ENCODE results near the gene TBC1D22B. TPM values are rescaled to one million over a fixed set of nuclear protein-coding genes. Genes with fewer than 3 reads are reported as not detected.
A peak's percentile ranks its signal among the peaks of the same experiment; 100 is the strongest.

The TBC1D22B gene
- polyA plus RNA-seq, 1 experiment = 9.8 TPM

- ChIA-PET CTCF (no interaction called here), POLR2A (no interaction called here)
- no peaks in the 10 kb centered on the region for H3K27me3 ChIP-seq (ENCODE audit: control insufficient read depth, insufficient read depth, low read length)
- H3K27ac ChIP-seq (ENCODE audit: low read depth, low read length) = no peak overlapping the region
- DNase-seq (ENCODE audit: low read depth, low spot score) = no peak
- H3K4me3 ChIP-seq (ENCODE audit: low read depth, low read length) = no peak overlapping the region
- H3K9me3 ChIP-seq (ENCODE audit: control insufficient read depth, insufficient read depth, low read length) = no peaks in the 10 kb centered on the region
- TF ChIP-seq, protein P1, sequence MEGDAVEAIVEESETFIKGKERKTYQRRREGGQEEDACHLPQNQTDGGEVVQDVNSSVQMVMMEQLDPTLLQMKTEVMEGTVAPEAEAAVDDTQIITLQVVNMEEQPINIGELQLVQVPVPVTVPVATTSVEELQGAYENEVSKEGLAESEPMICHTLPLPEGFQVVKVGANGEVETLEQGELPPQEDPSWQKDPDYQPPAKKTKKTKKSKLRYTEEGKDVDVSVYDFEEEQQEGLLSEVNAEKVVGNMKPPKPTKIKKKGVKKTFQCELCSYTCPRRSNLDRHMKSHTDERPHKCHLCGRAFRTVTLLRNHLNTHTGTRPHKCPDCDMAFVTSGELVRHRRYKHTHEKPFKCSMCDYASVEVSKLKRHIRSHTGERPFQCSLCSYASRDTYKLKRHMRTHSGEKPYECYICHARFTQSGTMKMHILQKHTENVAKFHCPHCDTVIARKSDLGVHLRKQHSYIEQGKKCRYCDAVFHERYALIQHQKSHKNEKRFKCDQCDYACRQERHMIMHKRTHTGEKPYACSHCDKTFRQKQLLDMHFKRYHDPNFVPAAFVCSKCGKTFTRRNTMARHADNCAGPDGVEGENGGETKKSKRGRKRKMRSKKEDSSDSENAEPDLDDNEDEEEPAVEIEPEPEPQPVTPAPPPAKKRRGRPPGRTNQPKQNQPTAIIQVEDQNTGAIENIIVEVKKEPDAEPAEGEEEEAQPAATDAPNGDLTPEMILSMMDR (IDR thresholded peaks at IDR 0.05; ENCODE audit: low read depth, low read length) = no peak
Observed at GRCh38 chr6:37375376-37375775, 117.8 kb downstream of the TBC1D22B start.

GRCh38 chr6:37376078-37376743 lies 118.6 kb downstream of the TBC1D22B start:
- no peaks in the 10 kb centered on the region for H3K9me3 ChIP-seq (ENCODE audit: control insufficient read depth, insufficient read depth, low read length)
- no peak for DNase-seq (ENCODE audit: low read depth, low spot score)
- ChIA-PET CTCF (interaction anchor here (1.1 kb wide), 1 partner anchor 315 kb away, joined by 3 read pairs; no protein-coding TSS in a partner anchor), POLR2A (no interaction called here)
- TF ChIP-seq, protein P1 (IDR thresholded peaks at IDR 0.05; ENCODE audit: low read depth, low read length) = no peak
- no peak overlapping the region for H3K27ac ChIP-seq (ENCODE audit: low read depth, low read length)
- no peak overlapping the region for H3K4me3 ChIP-seq (ENCODE audit: low read depth, low read length)
- no peaks in the 10 kb centered on the region for H3K27me3 ChIP-seq (ENCODE audit: control insufficient read depth, insufficient read depth, low read length)

GRCh38 chr6:37381579-37381978 lies 124.0 kb downstream of the TBC1D22B start:
- H3K27ac ChIP-seq (ENCODE audit: low read depth, low read length) = no peak overlapping the region
- CTCF ChIA-PET = interaction anchor here (0.6 to 2.8 kb wide), 6 partner anchors 8 to 311 kb away, joined by 3 to 9 read pairs (median 4); no protein-coding TSS in a partner anchor
- TF ChIP-seq, protein P1 (IDR thresholded peaks at IDR 0.05; ENCODE audit: low read depth, low read length) = peak; percentile 60
- POLR2A ChIA-PET = no interaction called here
- H3K9me3 ChIP-seq (ENCODE audit: control insufficient read depth, insufficient read depth, low read length) = no peaks in the 10 kb centered on the region
- DNase-seq (ENCODE audit: low read depth, low spot score) = peak; percentile 21
- no peak overlapping the region for H3K4me3 ChIP-seq (ENCODE audit: low read depth, low read length)
- H3K27me3 ChIP-seq (ENCODE audit: control insufficient read depth, insufficient read depth, low read length) = no peaks in the 10 kb centered on the region

Small RNAs within 50 kb of the gene (small RNA-seq; reads per million reads assigned to genes)
- gene AL096712.1 (ENCODE audit: insufficient read length, low read depth) (not detected), gene RN7SL273P (ENCODE audit: insufficient read length, low read depth) (not detected)

Other genes starting within 250 kb of the TBC1D22B start
- 35.3 and 37.5 TPM in 2 replicates for gene PIM1, start 87.6 kb upstream of the TBC1D22B start, polyA plus RNA-seq (2011; rRNA removed)
- 7.7 and 7.8 TPM in 2 replicates for gene TMEM217, start 372 bp downstream of the TBC1D22B start, polyA plus RNA-seq (2011; rRNA removed)
- gene RNF8, start 96.2 kb downstream of the TBC1D22B start, polyA plus RNA-seq (2011; rRNA removed) = 20.1 and 26.3 TPM in 2 replicates
- 25.1 and 26.8 TPM in 2 replicates for gene CMTR1, start 175.4 kb downstream of the TBC1D22B start, polyA plus RNA-seq (2011; rRNA removed)
- gene CCDC167, start 242.1 kb downstream of the TBC1D22B start, polyA plus RNA-seq (2011; rRNA removed) = 27.3 and 33.3 TPM in 2 replicates